Measurements from ENCODE around the gene MALSU1.

MALSU1 gene

GRCh38 chr7:23357190-23358093, 58.3 kb downstream of the MALSU1 start:
- in situ Hi-C loops (cut with HindIII; ENCODE audit: low pct_ligation_motif_present, low sequenced_read_pairs), result no loop called here
- no peak overlapping the region for H3K4me3 ChIP-seq (ENCODE audit: low read depth, low read length)
- no peak for DNase-seq
- peak; percentile 6 for TF ChIP-seq CTCF (IDR thresholded peaks at IDR 0.05; ENCODE audit: low read depth, low read length, missing control alignments)
- peak overlapping the region; percentile 45 for H3K27ac ChIP-seq
- H3K27me3 ChIP-seq (replicated peaks), result no peaks in the 10 kb centered on the region
- H3K36me3 ChIP-seq (replicated peaks), result peaks cover 7% of the 10 kb centered on the region

GRCh38 chr7:23358152-23358674, 59.1 kb downstream of the MALSU1 start:
- Histone ChIP-seq H3K36me3 (replicated peaks) (peaks cover 7% of the 10 kb centered on the region), H3K27ac (peak overlapping the region; percentile 45), H3K4me3 (ENCODE audit: low read depth, low read length) (no peak overlapping the region), H3K27me3 (replicated peaks) (no peaks in the 10 kb centered on the region)
- DNase-seq, result no peak
- in situ Hi-C loops (cut with HindIII; ENCODE audit: low pct_ligation_motif_present, low sequenced_read_pairs), result no loop called here
- TF ChIP-seq CTCF (IDR thresholded peaks at IDR 0.05; ENCODE audit: low read depth, low read length, missing control alignments), result no peak
